Activated naive CD8-positive, alpha-beta T cell (primary cell): ENCODE measurements around the gene ARL17B.
"Not testable (repeated sequence)": the region's sequence is repeated elsewhere in the genome, so short reads cannot be mapped to it uniquely, and the experiment has no call there.

ENCODE experiments used
- H3K27ac Mint-ChIP-seq: one replicate; pipeline ENCODE4 v1.8.0; 2021; ENCODE audit warnings: mixed read lengths
- H3K27me3 Mint-ChIP-seq: one replicate; pipeline ENCODE4 v1.8.0; 2021; ENCODE audit warnings: mixed read lengths
- H3K36me3 Mint-ChIP-seq: one replicate; pipeline ENCODE4 v1.8.0; 2021; ENCODE audit warnings: mixed read lengths
- H3K4me1 Mint-ChIP-seq: one replicate; pipeline ENCODE4 v1.8.0; 2021; ENCODE audit warnings: low read depth, mixed read lengths
- H3K4me3 Mint-ChIP-seq: one replicate; pipeline ENCODE4 v1.8.0; 2021; ENCODE audit warnings: mild to moderate bottlenecking, mixed read lengths
- H3K9me3 Mint-ChIP-seq: one replicate; pipeline ENCODE4 v1.8.0; 2021; ENCODE audit warnings: low read depth, mixed read lengths

Gene ARL17B

DNA sequence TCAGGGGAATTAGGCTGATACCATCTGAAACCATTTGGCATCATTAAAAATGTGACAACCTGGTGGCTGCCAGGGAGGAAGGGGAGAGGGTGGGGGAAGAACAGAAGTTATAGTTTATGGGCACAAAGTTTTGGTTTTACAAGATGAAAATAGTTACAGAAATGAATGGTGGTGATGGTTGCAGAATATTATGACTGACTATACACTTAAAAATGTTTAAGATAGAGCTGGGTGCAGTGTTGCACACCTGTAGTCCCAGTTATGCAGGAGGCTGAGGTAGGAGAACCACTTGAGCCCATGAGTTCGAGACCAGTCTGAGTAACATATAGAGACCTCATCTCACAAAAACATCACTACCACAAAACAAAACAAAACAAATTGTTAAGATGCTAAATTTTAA, 12.5 kb downstream of the ARL17B start:
- not testable (repeated sequence) for H3K36me3 Mint-ChIP-seq, H3K27me3 Mint-ChIP-seq, H3K4me1 Mint-ChIP-seq, H3K4me3 Mint-ChIP-seq, H3K27ac Mint-ChIP-seq, H3K9me3 Mint-ChIP-seq

DNA sequence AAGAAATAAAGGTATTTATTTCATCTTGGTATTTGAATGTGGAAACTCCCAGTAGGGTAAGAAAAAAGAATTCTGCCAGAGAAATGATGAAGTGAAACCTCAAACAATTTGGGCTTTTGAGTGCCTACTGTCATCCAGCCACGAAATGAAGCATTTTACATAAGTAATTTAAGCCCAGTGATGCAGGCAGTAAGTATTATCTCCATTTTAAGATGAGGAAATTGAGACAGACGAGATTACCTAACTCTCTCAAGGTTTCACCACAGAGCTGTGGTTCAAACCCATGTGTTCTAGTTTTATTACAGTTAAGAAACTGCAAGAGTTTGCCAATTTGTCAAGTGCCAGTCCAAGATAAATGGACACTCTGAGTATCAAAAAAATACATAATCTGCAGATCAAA, 13.2 kb downstream of the ARL17B start:
- not testable (repeated sequence) for H3K4me1 Mint-ChIP-seq, H3K27ac Mint-ChIP-seq, H3K27me3 Mint-ChIP-seq, H3K4me3 Mint-ChIP-seq, H3K36me3 Mint-ChIP-seq, H3K9me3 Mint-ChIP-seq

DNA sequence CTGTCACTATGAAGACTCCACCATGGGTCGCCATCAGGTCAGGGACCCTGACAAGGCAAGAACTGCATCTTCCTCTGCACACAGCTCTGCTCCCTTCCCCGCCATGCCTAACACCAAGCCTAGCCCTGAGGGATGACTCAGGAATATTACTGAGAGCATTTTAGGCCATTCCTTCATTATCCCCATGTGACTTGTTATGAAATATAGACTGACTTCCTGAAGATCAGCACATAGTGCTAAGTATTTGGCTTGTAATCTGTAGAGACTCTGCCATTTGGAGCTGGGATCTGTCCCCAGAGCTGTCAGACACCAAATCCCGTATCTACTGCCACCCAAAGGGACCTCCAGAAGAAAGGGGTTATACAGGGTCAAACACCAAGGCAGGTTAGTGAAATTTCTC, 19.4 kb downstream of the ARL17B start:
- not testable (repeated sequence) for H3K36me3 Mint-ChIP-seq, H3K27me3 Mint-ChIP-seq, H3K9me3 Mint-ChIP-seq, H3K27ac Mint-ChIP-seq, H3K4me3 Mint-ChIP-seq, H3K4me1 Mint-ChIP-seq

GRCh38 chr17:46341220-46341619, 20.3 kb downstream of the ARL17B start:
- H3K36me3 Mint-ChIP-seq, H3K4me3 Mint-ChIP-seq, H3K27ac Mint-ChIP-seq, H3K27me3 Mint-ChIP-seq, H3K9me3 Mint-ChIP-seq, H3K4me1 Mint-ChIP-seq: not testable (repeated sequence)

- H3K27ac Mint-ChIP-seq, H3K4me3 Mint-ChIP-seq, H3K36me3 Mint-ChIP-seq, H3K9me3 Mint-ChIP-seq, H3K27me3 Mint-ChIP-seq, H3K4me1 Mint-ChIP-seq: not testable (repeated sequence)
These were observed 66.7 kb downstream of the ARL17B start, which contains the start of gene LRRC37A for GRCh38 chr17:46294831-46295230. TSS of gene LRRC37A (plus strand) at chr17:46295131. CDS start at chr17:46295134, 3 bp downstream.

DNA sequence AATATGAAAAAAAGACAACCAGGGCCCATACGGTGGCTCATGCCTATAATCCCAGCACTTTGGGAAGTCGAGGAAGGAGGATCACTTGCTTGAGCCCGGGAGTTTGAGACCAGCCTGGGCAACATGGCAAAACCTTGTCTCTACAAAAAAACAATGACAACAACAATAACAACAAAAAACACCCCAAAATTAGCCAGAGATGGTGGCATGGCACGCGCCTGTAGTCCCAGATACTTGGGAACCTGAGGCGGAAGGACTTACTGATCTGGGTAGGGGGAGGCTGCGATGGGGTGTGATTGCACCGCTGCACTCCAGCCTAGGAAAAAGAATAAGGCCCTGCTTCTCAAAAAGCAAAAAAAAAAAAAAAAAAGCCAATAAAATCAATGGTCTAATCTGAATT, 69.9 kb downstream of the ARL17B start:
- H3K9me3 Mint-ChIP-seq, H3K27me3 Mint-ChIP-seq, H3K4me1 Mint-ChIP-seq, H3K27ac Mint-ChIP-seq, H3K4me3 Mint-ChIP-seq, H3K36me3 Mint-ChIP-seq: not testable (repeated sequence)

- not testable (repeated sequence) for H3K27ac Mint-ChIP-seq, H3K36me3 Mint-ChIP-seq, H3K9me3 Mint-ChIP-seq, H3K4me3 Mint-ChIP-seq, H3K4me1 Mint-ChIP-seq, H3K27me3 Mint-ChIP-seq
These were observed 70.5 kb downstream of the ARL17B start for GRCh38 chr17:46290906-46291546.

GRCh38 chr17:46287587-46287986, 74.0 kb downstream of the ARL17B start:
- H3K27me3 Mint-ChIP-seq, H3K36me3 Mint-ChIP-seq, H3K4me3 Mint-ChIP-seq, H3K27ac Mint-ChIP-seq, H3K9me3 Mint-ChIP-seq: not testable (repeated sequence)
- peaks cover 25% of the 10 kb centered on the region for H3K4me1 Mint-ChIP-seq

DNA sequence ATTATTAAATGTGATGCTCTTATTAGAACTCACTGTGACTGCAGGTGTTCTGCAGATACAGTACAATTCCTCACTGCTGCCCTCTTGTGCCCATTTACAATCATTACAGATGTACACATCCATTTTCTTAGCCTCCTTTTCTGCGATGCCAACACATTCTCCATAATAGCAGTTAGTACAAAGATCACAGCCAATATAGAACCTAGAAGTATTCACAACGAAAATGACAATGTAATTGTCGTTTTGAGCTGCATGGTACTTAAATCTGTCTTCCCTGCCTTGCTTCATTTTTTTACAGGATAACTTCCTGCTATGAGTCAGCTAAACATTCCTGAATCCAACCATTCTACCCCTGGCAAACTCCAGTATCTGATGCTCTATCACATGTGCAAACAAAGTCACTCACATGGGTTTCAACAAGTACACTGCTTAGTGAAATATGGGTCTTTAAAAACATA, 74.8 kb downstream of the ARL17B start:
- H3K4me3 Mint-ChIP-seq, H3K27ac Mint-ChIP-seq, H3K27me3 Mint-ChIP-seq, H3K36me3 Mint-ChIP-seq, H3K9me3 Mint-ChIP-seq: not testable (repeated sequence)
- peaks cover 25% of the 10 kb centered on the region for H3K4me1 Mint-ChIP-seq

- not testable (repeated sequence) for H3K36me3 Mint-ChIP-seq, H3K9me3 Mint-ChIP-seq, H3K27ac Mint-ChIP-seq, H3K4me3 Mint-ChIP-seq, H3K27me3 Mint-ChIP-seq
- peaks cover 22% of the 10 kb centered on the region for H3K4me1 Mint-ChIP-seq
These were observed 76.1 kb downstream of the ARL17B start for GRCh38 chr17:46285500-46285899.

DNA sequence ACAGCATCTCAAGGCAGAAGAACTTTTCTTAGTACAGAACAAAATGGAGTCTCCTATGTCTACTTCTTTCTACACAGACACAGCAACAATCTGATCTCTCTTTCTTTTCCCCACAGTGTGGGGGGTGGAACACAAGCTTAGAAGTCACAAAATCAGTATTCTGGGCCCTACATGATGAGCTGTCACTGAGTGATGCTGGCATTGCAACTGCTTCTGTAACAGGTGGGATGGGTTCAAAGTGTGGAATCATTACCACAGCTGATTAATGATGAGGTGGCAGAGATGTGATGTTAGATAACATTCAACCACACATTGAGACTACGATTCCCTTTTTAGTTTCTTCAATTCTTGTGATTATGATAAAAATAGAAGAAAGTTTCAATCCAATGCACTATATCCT, 77.1 kb downstream of the ARL17B start:
- Mint-ChIP-seq H3K27ac (peak overlapping the region; percentile 84), H3K4me1 (peaks cover 22% of the 10 kb centered on the region), H3K4me3 (peak overlapping the region; percentile 7)
- not testable (repeated sequence) for H3K36me3 Mint-ChIP-seq, H3K9me3 Mint-ChIP-seq, H3K27me3 Mint-ChIP-seq

- H3K4me1 Mint-ChIP-seq: peaks cover 22% of the 10 kb centered on the region
- H3K9me3 Mint-ChIP-seq, H3K27me3 Mint-ChIP-seq, H3K4me3 Mint-ChIP-seq, H3K27ac Mint-ChIP-seq, H3K36me3 Mint-ChIP-seq: not testable (repeated sequence)
These were observed 78.9 kb downstream of the ARL17B start for GRCh38 chr17:46282635-46283034.

DNA sequence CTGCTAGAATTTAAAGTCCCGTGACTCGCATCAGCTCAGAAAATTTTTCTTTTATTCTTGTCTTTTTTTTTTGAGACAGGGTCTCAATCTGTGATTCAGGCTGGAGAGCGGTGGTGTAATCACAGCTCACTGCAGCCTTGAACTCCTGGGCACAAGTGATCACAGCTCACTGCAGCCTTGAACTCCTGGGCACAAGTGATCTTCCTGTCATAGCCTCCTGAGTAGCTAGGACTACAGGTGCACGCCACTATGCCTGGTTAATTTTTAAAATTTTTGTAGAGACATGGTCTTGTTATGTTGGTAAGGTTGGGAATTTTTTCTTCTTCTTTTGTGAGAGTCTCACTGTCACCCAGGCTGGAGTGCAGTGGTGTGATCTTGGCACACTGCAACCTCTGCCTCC, 80.2 kb downstream of the ARL17B start:
- H3K4me1 Mint-ChIP-seq: peaks cover 17% of the 10 kb centered on the region
- H3K36me3 Mint-ChIP-seq, H3K27me3 Mint-ChIP-seq, H3K9me3 Mint-ChIP-seq, H3K4me3 Mint-ChIP-seq, H3K27ac Mint-ChIP-seq: not testable (repeated sequence)

- not testable (repeated sequence) for H3K4me3 Mint-ChIP-seq, H3K36me3 Mint-ChIP-seq, H3K4me1 Mint-ChIP-seq, H3K9me3 Mint-ChIP-seq, H3K27ac Mint-ChIP-seq, H3K27me3 Mint-ChIP-seq
These were observed 84.7 kb downstream of the ARL17B start for GRCh38 chr17:46276728-46277479.

GRCh38 chr17:46274238-46274637, 87.3 kb downstream of the ARL17B start:
- no peaks in the 10 kb centered on the region for H3K9me3 Mint-ChIP-seq
- no peak overlapping the region for H3K27ac Mint-ChIP-seq
- H3K36me3 Mint-ChIP-seq: no peaks in the 10 kb centered on the region
- no peaks in the 10 kb centered on the region for H3K27me3 Mint-ChIP-seq
- H3K4me3 Mint-ChIP-seq: no peak overlapping the region
- H3K4me1 Mint-ChIP-seq: no peaks in the 10 kb centered on the region

DNA sequence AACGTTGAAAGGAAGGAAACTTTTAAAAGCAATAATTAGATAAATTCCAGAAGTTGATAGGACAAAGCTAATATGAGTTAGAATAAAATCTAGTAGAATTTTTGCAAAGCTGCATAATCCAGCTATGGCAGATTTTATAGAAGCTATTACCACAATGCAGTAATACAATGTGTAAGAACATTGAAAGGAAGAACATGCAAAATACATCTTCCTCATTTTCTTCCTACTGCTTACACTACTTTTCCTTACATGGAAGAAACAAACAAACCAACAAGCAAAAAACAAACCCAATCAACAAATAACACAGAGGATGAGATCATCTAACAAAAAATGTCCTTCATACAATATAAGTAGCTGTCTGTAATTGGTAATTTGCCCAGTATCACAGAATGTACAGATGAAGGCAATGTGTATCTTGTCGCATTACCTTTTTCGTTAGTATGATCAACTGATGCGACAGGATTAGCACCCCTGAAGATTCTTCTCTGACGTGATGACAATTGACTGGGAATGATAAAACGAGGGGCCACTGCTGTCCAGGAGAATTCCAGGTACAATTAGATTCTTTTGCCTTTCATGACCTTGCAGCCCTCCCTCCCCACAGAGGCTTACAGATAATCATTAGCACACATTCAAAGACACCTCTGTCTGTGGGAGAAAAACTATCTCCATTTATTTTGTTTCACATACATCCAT, 87.9 kb downstream of the ARL17B start:
- no peaks in the 10 kb centered on the region for H3K4me1 Mint-ChIP-seq

More for the DNA sequence above, 87.9 kb downstream of the ARL17B start:
- Mint-ChIP-seq H3K9me3 (no peaks in the 10 kb centered on the region), H3K36me3 (no peaks in the 10 kb centered on the region), H3K27me3 (no peaks in the 10 kb centered on the region), H3K27ac (no peak overlapping the region), H3K4me3 (no peak overlapping the region)
